Right atrium auricular region (tissue), 2 donors: Measurements from ENCODE around the gene SLC2A14. TPM values are rescaled to one million over a fixed set of nuclear protein-coding genes. Genes with fewer than 3 reads are reported as not detected.
"Not testable (repeated sequence)": the region's sequence is repeated elsewhere in the genome, so short reads cannot be mapped to it uniquely, and the experiment has no call there.

ENCODE experiments used
- DNase-seq: peaks from one replicate; pipeline ENCODE4 v3.0.0-alpha.2; 2019; ENCODE audit warnings: low spot score
- H3K27ac ChIP-seq, 2 donors: fragments of 200-600 bp; sonication (generic); 1 replicate in 1 of 2; 2 replicates in 1 of 2; pipeline ENCODE4 v1.5.1; 2016 to 2019
- H3K27me3 ChIP-seq, 2 donors: fragments of 200-600 bp; sonication (generic); one replicate each; pipeline versions ENCODE4 v1.5.1 to v1.6.0; 2017 to 2019
- H3K36me3 ChIP-seq: fragments of 200-600 bp; sonication (generic); one replicate; pipeline ENCODE4 v1.5.1; 2016
- H3K4me1 ChIP-seq, 2 donors: fragments of 200-600 bp; sonication (generic); one replicate each; pipeline versions ENCODE4 v1.5.1 to v1.6.0; 2017 to 2019
- H3K4me3 ChIP-seq, 2 donors: fragments of 200-600 bp; sonication (generic); 1 replicate in 1 of 2; 2 replicates in 1 of 2; pipeline ENCODE4 v1.5.1; 2017 to 2019; ENCODE audit warnings: mild to moderate bottlenecking in 1 of 2, moderate library complexity in 1 of 2
- H3K9me3 ChIP-seq, 2 donors: fragments of 200-600 bp; sonication (generic); one replicate each; pipeline ENCODE4 v1.5.1; 2019
- total RNA-seq, 2 donors: library from RNA; depleted of rRNA; stranded (reverse); fragments of >200 nt; gene quantifications; one replicate each; pipeline ENCODE4 v1.1.0, GENCODE V29; 2016
- TF ChIP-seq, protein P1 (sequence below), 2 donors: fragments of 200-600 bp; sonication (generic); IDR thresholded peaks; one replicate each; pipeline ENCODE4 v1.5.1; 2019; ENCODE audit warnings: antibody characterized with exemption in 2 of 2

The SLC2A14 gene
- total RNA-seq, 2 donors from 2014 or later, result not detected

DNA sequence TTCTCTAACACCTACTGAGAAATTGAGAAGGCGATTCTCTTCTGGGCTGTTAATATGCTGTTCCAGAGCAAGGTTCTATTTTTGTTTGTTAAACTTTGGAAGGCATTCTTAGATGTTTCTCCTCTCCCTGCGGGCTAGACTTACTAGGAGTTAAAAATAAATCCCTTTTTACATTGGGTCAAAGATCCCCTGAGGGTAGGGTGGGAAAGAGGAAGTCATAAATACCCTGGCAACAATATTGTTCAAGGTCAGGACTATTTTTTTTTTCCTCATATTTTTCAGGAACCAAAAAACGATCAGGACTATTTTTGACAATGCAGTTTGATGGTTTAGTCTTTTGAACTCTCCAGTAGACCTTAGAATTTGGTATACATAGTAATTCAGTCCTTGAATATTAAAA, 12.0 kb upstream of the SLC2A14 start:
- Histone ChIP-seq H3K27ac (no peak overlapping the region), H3K9me3 (no peaks in the 10 kb centered on the region), H3K27me3 (no peaks in the 10 kb centered on the region), H3K4me3 (no peak overlapping the region), H3K4me1 (no peaks in the 10 kb centered on the region), H3K36me3 (no peaks in the 10 kb centered on the region)
- DNase-seq, result no peak
- TF ChIP-seq, protein P1, sequence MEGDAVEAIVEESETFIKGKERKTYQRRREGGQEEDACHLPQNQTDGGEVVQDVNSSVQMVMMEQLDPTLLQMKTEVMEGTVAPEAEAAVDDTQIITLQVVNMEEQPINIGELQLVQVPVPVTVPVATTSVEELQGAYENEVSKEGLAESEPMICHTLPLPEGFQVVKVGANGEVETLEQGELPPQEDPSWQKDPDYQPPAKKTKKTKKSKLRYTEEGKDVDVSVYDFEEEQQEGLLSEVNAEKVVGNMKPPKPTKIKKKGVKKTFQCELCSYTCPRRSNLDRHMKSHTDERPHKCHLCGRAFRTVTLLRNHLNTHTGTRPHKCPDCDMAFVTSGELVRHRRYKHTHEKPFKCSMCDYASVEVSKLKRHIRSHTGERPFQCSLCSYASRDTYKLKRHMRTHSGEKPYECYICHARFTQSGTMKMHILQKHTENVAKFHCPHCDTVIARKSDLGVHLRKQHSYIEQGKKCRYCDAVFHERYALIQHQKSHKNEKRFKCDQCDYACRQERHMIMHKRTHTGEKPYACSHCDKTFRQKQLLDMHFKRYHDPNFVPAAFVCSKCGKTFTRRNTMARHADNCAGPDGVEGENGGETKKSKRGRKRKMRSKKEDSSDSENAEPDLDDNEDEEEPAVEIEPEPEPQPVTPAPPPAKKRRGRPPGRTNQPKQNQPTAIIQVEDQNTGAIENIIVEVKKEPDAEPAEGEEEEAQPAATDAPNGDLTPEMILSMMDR (IDR thresholded peaks at IDR 0.05), result no peak

DNA sequence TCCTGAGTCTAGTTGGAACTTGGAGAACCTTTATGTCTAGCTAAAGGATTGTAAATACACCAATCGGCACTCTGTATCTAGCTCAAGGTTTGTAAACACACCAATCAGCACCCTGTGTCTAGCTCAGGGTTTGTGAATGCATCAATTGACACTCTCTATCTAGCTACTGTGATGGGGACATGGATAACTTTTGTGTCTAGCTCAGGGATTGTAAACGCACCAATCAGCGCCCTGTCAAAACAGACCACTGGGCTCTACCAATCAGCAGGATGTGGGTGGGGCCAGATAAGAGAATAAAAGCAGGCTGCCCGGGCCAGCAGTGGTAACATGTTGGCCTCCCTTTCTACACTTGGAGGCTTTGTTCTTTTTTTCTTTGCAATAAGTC, 9.0 kb upstream of the SLC2A14 start:
- H3K27me3 ChIP-seq, H3K4me1 ChIP-seq, H3K36me3 ChIP-seq, H3K27ac ChIP-seq, DNase-seq, H3K9me3 ChIP-seq, H3K4me3 ChIP-seq: not testable (repeated sequence)

DNA sequence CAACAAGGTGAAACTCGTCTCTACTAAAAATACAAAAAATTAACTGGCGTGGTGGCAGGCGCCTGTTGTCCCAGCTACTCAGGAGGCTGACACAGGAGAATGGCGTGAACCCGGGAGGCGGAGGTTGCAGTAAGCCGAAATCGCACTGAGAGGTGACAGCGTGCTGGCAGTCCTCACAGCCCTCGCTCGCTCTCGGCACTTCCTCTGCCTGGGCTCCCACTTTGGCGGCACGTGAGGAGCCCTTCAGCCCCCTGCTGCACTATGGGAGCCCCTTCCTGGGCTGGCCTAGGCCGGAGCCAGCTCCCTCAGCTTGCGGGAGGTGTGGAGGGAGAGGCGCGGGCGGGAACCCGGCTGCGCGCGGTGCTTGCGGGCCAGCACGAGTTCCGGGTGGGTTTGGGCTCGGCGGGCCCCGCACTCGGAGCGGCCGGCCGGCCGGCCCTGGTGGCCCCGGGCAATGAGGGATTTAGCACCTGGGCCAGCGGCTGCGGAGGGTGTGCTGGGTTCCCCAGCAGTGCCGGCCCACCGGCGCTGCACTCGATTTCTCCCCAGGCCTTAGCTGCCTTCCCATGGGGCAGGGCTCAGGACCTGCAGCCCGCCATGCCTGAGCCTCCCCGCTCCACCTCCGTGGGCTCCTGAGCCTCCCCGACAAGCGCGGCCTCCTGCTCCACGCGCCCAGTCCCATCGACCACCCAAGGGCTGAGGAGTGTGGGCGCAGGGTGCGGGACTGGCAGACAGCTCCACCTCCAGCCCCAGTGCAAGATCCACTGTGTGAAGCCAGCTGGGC, 8.4 kb upstream of the SLC2A14 start:
- not testable (repeated sequence) for H3K36me3 ChIP-seq

DNA sequence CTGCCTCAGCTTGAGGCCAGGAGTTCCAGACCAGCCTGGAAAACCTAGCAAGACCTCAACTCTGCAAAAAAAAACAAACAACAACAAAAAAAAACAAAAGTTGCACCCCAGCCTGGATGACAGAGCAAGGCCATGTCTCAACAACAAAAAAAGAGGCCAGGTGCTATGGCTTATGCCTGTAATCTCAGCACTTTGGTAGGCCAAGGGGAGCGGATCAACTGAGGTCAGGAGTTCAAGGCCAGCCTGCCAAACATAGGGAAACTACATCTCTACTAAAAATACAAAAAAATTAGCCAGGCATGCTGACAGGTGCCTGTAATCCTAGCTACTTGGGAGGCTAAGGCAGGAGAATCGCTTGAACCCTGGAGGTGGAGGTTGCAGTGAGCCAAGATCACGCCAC, 6.5 kb upstream of the SLC2A14 start:
- Histone ChIP-seq H3K4me1 (no peaks in the 10 kb centered on the region), H3K27ac (no peak overlapping the region), H3K27me3 (no peaks in the 10 kb centered on the region), H3K4me3 (no peak overlapping the region), H3K9me3 (no peaks in the 10 kb centered on the region), H3K36me3 (no peaks in the 10 kb centered on the region)
- no peak for DNase-seq
- TF ChIP-seq, protein P1 (IDR thresholded peaks at IDR 0.05), result no peak

More for the DNA sequence above, 8.4 kb upstream of the SLC2A14 start:
- H3K9me3 ChIP-seq, H3K27me3 ChIP-seq, DNase-seq, H3K27ac ChIP-seq, H3K4me3 ChIP-seq, H3K4me1 ChIP-seq: not testable (repeated sequence)

DNA sequence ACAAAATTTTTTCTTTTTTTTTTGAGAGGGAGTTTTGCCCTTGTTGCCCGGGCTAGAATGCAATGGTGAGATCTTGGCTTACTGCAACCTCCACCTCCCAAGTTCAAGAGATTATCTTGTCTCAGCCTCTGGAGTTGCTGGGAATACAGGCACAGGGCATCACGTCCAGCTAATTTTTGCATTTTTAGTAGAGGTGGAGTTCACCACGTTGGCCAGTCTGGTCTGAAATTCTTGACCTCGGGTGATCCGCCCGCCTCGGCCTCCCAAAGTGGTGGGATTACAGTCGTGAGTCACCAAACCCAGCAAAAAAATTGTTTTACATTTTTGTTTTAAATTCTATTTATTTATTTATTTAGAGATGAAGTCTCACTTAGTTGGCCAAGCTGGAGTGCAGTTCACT, 4.7 kb upstream of the SLC2A14 start:
- Histone ChIP-seq H3K9me3 (no peaks in the 10 kb centered on the region), H3K36me3 (no peaks in the 10 kb centered on the region), H3K27ac (no peak overlapping the region), H3K27me3 (peaks cover 5 to 8% of the 10 kb centered on the region in 2 donors), H3K4me1 (peaks cover 0 to 7% of the 10 kb centered on the region in 2 donors), H3K4me3 (no peak overlapping the region)
- no peak for DNase-seq
- TF ChIP-seq, protein P1 (IDR thresholded peaks at IDR 0.05), result no peak

DNA sequence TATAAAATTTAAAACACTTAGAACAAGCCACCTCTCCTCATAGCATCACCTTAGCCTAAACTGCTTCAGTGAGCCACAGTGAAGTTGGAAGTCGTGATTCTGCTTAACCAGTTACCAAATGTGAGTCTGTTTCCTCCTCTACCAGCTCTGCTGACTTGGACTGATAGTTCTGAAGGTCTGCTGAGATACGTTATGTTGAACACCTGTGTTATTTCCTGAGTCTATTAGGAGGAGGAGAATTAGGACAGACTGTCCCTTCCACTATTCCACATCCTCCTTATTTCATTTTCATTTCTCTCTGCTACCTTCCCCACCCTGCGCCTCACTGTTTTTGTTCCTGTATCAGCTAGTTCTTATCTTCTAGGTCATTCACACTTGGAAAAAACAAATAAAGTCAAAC, 2.4 kb downstream of the SLC2A14 start:
- Histone ChIP-seq H3K4me1 (peaks cover 0 to 7% of the 10 kb centered on the region in 2 donors), H3K4me3 (no peak overlapping the region), H3K27ac (no peak overlapping the region), H3K27me3 (peaks cover 5 to 8% of the 10 kb centered on the region in 2 donors), H3K9me3 (no peaks in the 10 kb centered on the region), H3K36me3 (no peaks in the 10 kb centered on the region)
- DNase-seq, result no peak
- TF ChIP-seq, protein P1 (IDR thresholded peaks at IDR 0.05), result no peak

DNA sequence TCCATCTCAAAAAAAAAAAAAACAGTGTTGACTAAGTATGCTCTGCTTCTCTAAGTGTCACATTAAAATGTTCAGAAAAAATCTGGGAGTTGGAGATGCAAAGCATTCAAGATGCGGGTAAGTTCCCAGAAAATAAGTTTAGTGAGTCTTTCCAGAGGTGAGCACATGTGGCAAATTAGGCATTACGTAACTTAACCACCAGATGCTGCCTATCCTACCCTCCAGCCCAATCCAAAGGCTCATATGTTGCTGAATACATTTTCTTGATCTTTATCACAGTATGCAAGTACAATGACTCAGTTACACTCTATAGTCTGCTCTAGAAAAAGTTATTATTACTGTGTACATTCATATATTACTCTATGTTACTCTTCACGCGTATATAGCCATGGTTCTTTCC, 3.6 kb downstream of the SLC2A14 start:
- H3K4me1 ChIP-seq, result peaks cover 0 to 7% of the 10 kb centered on the region in 2 donors
- TF ChIP-seq, protein P1 (IDR thresholded peaks at IDR 0.05), result no peak
- no peak for DNase-seq
- peaks cover 5 to 8% of the 10 kb centered on the region in 2 donors for H3K27me3 ChIP-seq
- H3K4me3 ChIP-seq, result no peak overlapping the region
- H3K9me3 ChIP-seq, result no peaks in the 10 kb centered on the region
- no peaks in the 10 kb centered on the region for H3K36me3 ChIP-seq
- H3K27ac ChIP-seq, result no peak overlapping the region
